HepG2 (cell line): ENCODE data around the gene RGS19. TPM values are rescaled to one million over a fixed set of nuclear protein-coding genes. Genes with fewer than 3 reads are reported as not detected.
A peak's percentile ranks its signal among the peaks of the same experiment; 100 is the strongest.

Experiments used
- BCLAF1 ChIP-seq: fragments of 450-650 bp; IDR thresholded peaks from 2 replicates; pipeline ENCODE4 v1.6.1; 2017; ENCODE audit warnings: mild to moderate bottlenecking
- DMTF1 ChIP-seq: sonication (generic); formaldehyde crosslinking; IDR thresholded peaks from 2 replicates; pipeline ENCODE4 v1.4.0; 2020; ENCODE audit warnings: mild to moderate bottlenecking, missing genetic modification reagents
- GLI4 ChIP-seq: sonication (generic); formaldehyde crosslinking; IDR thresholded peaks from 2 replicates; pipeline ENCODE4 v1.5.1; 2020; ENCODE audit warnings: missing genetic modification reagents, mild to moderate bottlenecking, moderate library complexity, borderline replicate concordance
- KAT2B ChIP-seq: fragments of 150-350 bp; IDR thresholded peaks from 2 replicates; pipeline ENCODE4 v1.6.1; 2014; ENCODE audit warnings: low read depth, low read length, borderline replicate concordance
- MIER2 ChIP-seq: IDR thresholded peaks from 2 replicates; pipeline ENCODE4 v1.6.1; 2016; ENCODE audit warnings: missing biosample characterization, missing genetic modification reagents
- PHF8 ChIP-seq: sonication (generic); formaldehyde crosslinking; IDR thresholded peaks from 2 replicates; pipeline ENCODE4 v1.5.0; 2020; ENCODE audit warnings: missing genetic modification reagents
- REL ChIP-seq: sonication (generic); formaldehyde crosslinking; conservative IDR thresholded peaks from 2 replicates; pipeline ENCODE4 v1.8.0; 2022; ENCODE audit warnings: mild to moderate bottlenecking, missing genetic modification reagents, moderate library complexity
- SNAI1 ChIP-seq: sonication (generic); formaldehyde crosslinking; IDR thresholded peaks from 2 replicates; pipeline ENCODE4 v1.5.0; 2020; ENCODE audit warnings: mild to moderate bottlenecking, missing genetic modification reagents, borderline replicate concordance
- TEF ChIP-seq: sonication (generic); formaldehyde crosslinking; IDR thresholded peaks from 2 replicates; pipeline ENCODE4 v1.5.0; 2020; ENCODE audit warnings: missing genetic modification reagents
- TFDP2 ChIP-seq: sonication (generic); formaldehyde crosslinking; IDR thresholded peaks from 2 replicates; pipeline ENCODE4 v1.4.0; 2020; ENCODE audit warnings: missing genetic modification reagents
- ZNF343 ChIP-seq: sonication (generic); formaldehyde crosslinking; IDR thresholded peaks from 2 replicates; pipeline ENCODE4 v1.4.0; 2020; ENCODE audit warnings: mild to moderate bottlenecking, missing genetic modification reagents
- polyA plus RNA-seq, 8 experiments: library from polyadenylated mRNA; depleted of rRNA in 3 of 8; stranded (reverse) in 7 of 8; unstranded in 1 of 8; fragments of >200 nt; fragmentation: Illumina TruSeq in 4 of 8; extraction: Trizol in 4 of 8; gene quantifications; 2 replicates each; pipeline versions ENCODE4 v1.2.1 to v1.2.3, GENCODE V29; 2011 to 2016; ENCODE audit warnings: low read depth in 4 of 8, missing spikeins in 1 of 8, mixed read lengths in 1 of 8; ENCODE audit not compliant: insufficient read depth in 1 of 8
- total RNA-seq, 5 experiments: library from RNA; depleted of rRNA; stranded (reverse); fragments of >200 nt; fragmentation: Illumina TruSeq; extraction: Trizol; gene quantifications; 2 replicates each; pipeline ENCODE4 v1.2.3, GENCODE V29; 2016; ENCODE audit warnings: low read depth in 1 of 5
- TF ChIP-seq, protein P1 (sequence below): sonication (generic); formaldehyde crosslinking; IDR thresholded peaks from 2 replicates; pipeline ENCODE4 v1.4.0; 2020; ENCODE audit warnings: mild to moderate bottlenecking, missing genetic modification reagents

The RGS19 gene
- total and polyA plus RNA-seq, 2 of the 13 experiments (the other 11 are each of a cell fraction or from before 2014, with no cell fraction given), result 10.7 to 11.9 TPM

- TF ChIP-seq, protein P1, sequence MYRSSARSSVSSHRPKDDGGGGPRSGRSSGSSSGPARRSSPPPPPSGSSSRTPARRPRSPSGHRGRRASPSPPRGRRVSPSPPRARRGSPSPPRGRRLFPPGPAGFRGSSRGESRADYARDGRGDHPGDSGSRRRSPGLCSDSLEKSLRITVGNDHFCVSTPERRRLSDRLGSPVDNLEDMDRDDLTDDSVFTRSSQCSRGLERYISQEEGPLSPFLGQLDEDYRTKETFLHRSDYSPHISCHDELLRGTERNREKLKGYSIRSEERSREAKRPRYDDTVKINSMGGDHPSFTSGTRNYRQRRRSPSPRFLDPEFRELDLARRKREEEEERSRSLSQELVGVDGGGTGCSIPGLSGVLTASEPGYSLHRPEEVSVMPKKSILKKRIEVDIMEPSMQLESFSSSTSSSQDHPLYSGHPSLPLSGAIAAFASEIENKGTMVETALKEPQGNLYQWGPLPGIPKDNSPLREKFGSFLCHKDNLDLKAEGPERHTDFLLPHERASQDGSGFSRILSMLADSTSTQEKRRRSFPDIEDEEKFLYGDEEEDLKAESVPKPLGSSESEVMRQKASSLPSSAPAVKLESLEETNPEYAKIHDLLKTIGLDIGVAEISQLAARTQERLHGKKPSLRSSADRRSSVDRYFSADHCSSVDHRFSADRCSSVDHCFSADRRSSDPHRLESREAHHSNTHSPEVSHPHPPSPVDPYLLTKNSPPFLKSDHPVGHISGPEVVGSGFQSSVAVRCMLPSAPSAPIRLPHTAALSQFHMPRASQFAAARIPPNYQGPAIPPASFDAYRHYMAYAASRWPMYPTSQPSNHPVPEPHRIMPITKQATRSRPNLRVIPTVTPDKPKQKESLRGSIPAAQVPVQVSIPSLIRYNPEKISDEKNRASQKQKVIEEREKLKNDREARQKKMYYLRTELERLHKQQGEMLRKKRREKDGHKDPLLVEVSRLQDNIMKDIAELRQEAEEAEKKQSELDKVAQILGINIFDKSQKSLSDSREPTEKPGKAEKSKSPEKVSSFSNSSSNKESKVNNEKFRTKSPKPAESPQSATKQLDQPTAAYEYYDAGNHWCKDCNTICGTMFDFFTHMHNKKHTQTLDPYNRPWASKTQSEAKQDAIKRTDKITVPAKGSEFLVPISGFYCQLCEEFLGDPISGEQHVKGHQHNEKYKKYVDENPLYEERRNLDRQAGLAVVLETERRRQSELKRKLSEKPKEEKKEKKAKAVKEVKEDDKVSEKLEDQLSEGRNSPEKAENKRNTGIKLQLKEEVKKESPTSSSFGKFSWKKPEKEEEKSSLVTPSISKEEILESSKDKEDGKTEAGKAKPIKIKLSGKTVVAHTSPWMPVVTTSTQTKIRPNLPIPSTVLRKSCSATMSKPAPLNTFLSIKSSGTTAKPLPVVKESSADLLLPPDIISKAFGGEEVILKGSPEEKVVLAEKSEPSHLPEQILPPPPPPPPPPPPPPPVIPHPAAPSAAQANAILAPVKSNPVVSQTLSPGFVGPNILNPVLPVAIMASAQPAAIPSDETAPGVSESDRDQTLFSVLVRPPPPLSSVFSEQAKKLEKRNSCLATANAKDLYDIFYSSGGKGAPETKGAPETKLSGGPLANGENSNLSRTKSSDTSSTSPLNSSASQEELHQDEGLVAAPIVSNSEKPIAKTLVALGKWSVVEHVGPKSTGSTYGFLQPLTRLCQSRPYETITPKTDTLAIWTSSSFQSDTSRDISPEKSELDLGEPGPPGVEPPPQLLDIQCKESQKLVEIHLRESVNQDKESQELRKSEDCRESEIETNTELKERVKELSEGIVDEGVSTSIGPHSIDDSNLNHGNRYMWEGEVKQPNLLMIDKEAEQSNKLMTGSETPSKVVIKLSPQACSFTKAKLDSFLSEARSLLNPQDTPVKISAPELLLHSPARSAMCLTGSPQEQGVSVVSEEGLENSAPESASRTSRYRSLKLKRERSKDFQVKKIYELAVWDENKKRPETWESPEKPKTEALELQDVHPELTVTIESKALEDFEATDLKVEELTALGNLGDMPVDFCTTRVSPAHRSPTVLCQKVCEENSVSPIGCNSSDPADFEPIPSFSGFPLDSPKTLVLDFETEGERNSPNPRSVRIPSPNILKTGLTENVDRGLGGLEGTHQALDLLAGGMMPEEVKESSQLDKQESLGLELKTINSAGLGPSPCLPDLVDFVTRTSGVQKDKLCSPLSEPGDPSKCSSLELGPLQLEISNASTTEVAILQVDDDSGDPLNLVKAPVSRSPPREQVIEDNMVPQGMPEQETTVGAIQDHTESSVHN (CRISPR knock-in tag), result no peak; the same call in none of the 2 replicates
- TF ChIP-seq GLI4 (CRISPR knock-in tag) (peak; percentile 89; the same call in 1 of the 2 replicates), SNAI1 (CRISPR knock-in tag) (peak; percentile 45; the same call in 1 of the 2 replicates), MIER2 (peak; percentile 21; the same call in 1 of the 2 replicates), TFDP2 (CRISPR knock-in tag) (peak; percentile 49), TEF (CRISPR knock-in tag) (no peak), ZNF343 (CRISPR knock-in tag) (peak; percentile 78; the same call in 1 of the 2 replicates), DMTF1 (CRISPR knock-in tag) (no peak), REL (no peak), PHF8 (CRISPR knock-in tag) (peak; percentile 87), KAT2B (no peak), BCLAF1 (no peak)
Measured at GRCh38 chr20:64042054-64042781, 37.1 kb downstream of the RGS19 start (continued).
